ENCODE measurements around the gene SIGLEC10. TPM values are rescaled to one million over a fixed set of nuclear protein-coding genes. Genes with fewer than 3 reads are reported as not detected.
"Not testable (repeated sequence)": the region's sequence is repeated elsewhere in the genome, so short reads cannot be mapped to it uniquely, and the experiment has no call there.

The SIGLEC10 gene
- total RNA-seq, 2 donors from 2014 or later: 0.29 to 2.7 TPM

DNA sequence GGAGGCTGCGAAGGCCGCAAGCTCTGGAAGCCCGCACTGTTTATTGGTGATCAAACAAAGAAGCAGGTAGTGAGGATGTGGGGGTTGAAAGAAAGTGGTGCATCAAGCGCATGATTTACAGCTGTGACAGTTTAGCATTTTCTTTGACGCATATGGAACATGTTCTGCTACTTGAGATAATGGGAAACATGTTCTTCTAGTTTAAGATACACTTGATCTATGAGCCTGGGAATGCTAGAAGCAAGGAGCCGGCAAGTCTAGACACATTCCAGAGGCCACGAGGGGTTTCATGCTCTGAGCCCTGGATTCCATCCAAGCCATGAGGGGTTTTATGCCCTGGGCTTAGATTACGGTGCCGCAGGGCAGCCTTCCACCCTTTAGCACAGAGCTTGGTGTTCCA, 20.0 kb downstream of the SIGLEC10 start:
- H3K27ac Mint-ChIP-seq; H3K27me3 Mint-ChIP-seq; H3K9me3 ChIP-seq (ENCODE audit: control insufficient read depth, low read length, poor library complexity, severe bottlenecking); ATAC-seq; DNase-seq; H3K4me1 Mint-ChIP-seq; H3K4me3 Mint-ChIP-seq; H3K36me3 Mint-ChIP-seq (ENCODE audit: low read depth): not testable (repeated sequence)

DNA sequence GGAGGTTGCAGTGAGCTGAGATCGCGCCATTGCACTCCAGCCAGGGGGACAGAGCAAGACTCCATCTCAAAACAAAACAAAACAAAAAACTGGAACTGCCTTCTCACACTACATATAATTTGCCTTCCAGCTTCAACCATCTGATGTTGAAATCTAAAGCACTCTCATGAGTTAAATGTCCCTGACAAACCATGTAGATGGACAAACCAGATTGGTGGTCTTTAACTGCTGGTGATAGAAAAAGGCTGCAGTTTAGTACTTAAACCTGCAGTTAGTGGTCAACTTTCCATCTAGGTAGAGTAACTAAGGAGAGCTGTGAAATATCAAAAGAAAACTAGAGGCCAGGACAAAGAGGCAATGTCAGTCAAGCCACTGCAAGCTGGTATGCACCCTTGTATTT, 21.3 kb downstream of the SIGLEC10 start:
- no peaks in the 10 kb centered on the region for H3K27me3 Mint-ChIP-seq
- H3K36me3 Mint-ChIP-seq (ENCODE audit: low read depth): no peaks in the 10 kb centered on the region
- DNase-seq: no peak
- H3K9me3 ChIP-seq (ENCODE audit: control insufficient read depth, low read length, poor library complexity, severe bottlenecking): no peaks in the 10 kb centered on the region
- no peak overlapping the region for H3K4me3 Mint-ChIP-seq
- H3K4me1 Mint-ChIP-seq: peaks cover 10% of the 10 kb centered on the region
- no peak for ATAC-seq
- H3K27ac Mint-ChIP-seq: no peak overlapping the region

DNA sequence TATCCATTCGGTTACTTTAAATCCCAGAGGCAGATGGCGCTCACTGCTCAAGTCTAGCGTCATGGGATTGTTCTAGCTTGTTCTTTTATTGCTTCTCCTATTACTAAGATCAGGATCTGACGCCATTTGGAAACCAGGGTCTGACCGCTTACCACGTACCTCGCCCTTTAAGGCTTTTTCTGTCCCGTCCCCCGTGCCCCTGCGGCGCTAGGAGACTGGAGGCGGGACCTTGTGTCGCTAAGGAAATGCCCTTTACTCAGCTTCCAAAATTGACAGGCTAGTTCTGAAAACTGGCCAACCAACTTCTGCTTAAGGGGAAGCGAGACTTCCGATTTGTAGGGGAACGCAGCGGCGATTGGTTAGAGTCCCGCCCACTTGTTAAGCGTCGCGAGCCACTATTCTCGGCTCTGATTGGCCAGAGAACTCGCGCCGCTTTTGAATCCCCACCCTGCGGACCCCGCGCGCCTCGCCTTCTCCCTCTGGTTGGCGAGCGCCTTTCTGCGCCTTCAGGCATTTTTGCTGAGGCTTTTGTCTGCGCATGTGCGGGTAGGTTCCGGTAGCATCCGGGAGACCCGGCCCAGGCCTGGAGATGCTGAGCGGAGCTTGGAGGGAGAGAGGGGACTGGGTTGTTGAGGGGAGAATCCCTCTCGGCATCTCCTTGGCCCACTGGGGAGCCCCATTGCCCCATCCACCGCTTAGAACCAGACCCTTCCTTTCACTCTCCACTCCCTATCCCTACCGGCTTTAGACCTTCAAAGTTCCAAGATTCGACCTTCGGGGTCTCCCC, 23.2 kb downstream of the SIGLEC10 start:
- ATAC-seq (peak; percentile 98), DNase-seq (peak; percentile 66 to 74 (median 70))
- H3K9me3 ChIP-seq (ENCODE audit: control insufficient read depth, low read length, poor library complexity, severe bottlenecking): no peaks in the 10 kb centered on the region
- H3K27me3 Mint-ChIP-seq: no peaks in the 10 kb centered on the region
- peaks cover 14% of the 10 kb centered on the region for H3K4me1 Mint-ChIP-seq
- H3K4me3 Mint-ChIP-seq: peak overlapping the region; percentile 90
- peaks cover 2% of the 10 kb centered on the region for H3K36me3 Mint-ChIP-seq (ENCODE audit: low read depth)
- H3K27ac Mint-ChIP-seq: peak overlapping the region; percentile 66

DNA sequence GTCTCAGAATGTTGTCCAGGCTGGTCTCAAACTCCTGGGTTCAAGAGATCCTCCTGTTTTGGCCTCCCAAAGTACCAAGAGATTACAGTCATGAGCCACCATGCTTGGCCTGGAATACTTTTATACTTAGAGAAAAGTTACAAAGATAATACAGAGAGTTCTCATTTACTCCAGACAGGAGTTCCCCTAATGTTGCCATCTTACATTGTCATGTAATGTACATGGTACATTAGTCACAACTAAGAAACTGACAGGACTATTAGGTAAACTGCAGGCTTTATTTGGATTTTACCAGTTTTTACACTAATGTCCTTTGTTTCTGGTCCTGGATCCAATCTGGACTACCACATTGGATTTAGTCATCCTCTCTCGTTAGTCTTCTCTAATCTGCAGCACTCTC, 24.7 kb downstream of the SIGLEC10 start:
- no peaks in the 10 kb centered on the region for H3K27me3 Mint-ChIP-seq
- peaks cover 14% of the 10 kb centered on the region for H3K4me1 Mint-ChIP-seq
- no peak overlapping the region for H3K27ac Mint-ChIP-seq
- no peak overlapping the region for H3K4me3 Mint-ChIP-seq
- DNase-seq (no peak), ATAC-seq (no peak)
- no peaks in the 10 kb centered on the region for H3K9me3 ChIP-seq (ENCODE audit: control insufficient read depth, low read length, poor library complexity, severe bottlenecking)
- H3K36me3 Mint-ChIP-seq (ENCODE audit: low read depth): peaks cover 2% of the 10 kb centered on the region

DNA sequence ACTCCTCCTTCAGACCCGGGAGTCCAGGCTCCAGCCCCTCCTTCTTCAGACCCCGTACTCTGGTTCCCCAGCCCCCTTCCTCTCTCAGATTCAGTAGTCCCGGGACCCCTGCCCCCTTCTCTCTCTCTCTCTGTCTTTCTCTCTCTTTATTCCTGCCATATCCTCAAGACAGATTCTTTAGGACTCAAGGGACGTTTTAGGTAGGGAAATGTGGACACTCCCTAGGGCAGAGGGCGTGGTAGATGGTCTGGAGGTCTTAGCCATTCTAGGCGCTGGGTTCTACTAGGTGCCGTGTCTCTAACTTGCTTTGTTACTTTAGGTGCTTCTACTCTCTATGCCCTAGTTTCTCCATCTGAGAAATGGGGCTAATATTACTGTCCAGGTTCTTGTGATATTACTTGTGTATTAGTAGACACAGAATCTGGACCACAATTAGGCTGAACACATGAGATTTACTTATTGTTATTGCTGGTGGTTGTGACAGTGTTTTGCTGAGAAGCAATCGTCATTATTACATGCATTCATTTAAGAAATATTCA, 26.3 kb downstream of the SIGLEC10 start:
- H3K4me3 Mint-ChIP-seq: no peak overlapping the region
- no peaks in the 10 kb centered on the region for H3K27me3 Mint-ChIP-seq
- DNase-seq (no peak), ATAC-seq (no peak)
- H3K27ac Mint-ChIP-seq: peak overlapping the region; percentile 57
- H3K36me3 Mint-ChIP-seq (ENCODE audit: low read depth): peaks cover 2% of the 10 kb centered on the region
- H3K9me3 ChIP-seq (ENCODE audit: control insufficient read depth, low read length, poor library complexity, severe bottlenecking): no peaks in the 10 kb centered on the region
- H3K4me1 Mint-ChIP-seq: peaks cover 14% of the 10 kb centered on the region

DNA sequence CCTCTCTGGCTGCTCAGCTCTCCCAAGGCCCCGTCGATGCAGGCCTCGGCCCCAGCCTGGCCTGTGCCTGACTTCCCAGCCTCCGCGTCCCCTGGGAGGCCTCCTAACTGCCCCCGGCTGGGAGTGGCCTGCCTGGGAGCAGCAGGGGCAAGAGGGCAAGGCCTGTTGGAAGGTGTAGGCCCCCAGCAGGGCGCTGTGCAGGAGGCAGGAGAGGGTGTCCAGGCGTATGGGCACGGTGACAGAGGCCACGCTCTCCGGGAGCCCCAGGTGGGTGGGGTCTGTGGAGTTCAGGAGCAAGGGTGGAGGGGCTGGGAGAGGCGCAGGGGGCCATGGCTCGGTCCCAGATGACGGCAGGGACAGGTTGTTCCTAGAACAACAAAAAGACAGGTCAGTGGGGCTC, 28.3 kb downstream of the SIGLEC10 start:
- DNase-seq (no peak), ATAC-seq (no peak)
- H3K27ac Mint-ChIP-seq: no peak overlapping the region
- peaks cover 2% of the 10 kb centered on the region for H3K36me3 Mint-ChIP-seq (ENCODE audit: low read depth)
- H3K4me3 Mint-ChIP-seq: no peak overlapping the region
- no peaks in the 10 kb centered on the region for H3K9me3 ChIP-seq (ENCODE audit: control insufficient read depth, low read length, poor library complexity, severe bottlenecking)
- no peaks in the 10 kb centered on the region for H3K27me3 Mint-ChIP-seq
- H3K4me1 Mint-ChIP-seq: peaks cover 10% of the 10 kb centered on the region

DNA sequence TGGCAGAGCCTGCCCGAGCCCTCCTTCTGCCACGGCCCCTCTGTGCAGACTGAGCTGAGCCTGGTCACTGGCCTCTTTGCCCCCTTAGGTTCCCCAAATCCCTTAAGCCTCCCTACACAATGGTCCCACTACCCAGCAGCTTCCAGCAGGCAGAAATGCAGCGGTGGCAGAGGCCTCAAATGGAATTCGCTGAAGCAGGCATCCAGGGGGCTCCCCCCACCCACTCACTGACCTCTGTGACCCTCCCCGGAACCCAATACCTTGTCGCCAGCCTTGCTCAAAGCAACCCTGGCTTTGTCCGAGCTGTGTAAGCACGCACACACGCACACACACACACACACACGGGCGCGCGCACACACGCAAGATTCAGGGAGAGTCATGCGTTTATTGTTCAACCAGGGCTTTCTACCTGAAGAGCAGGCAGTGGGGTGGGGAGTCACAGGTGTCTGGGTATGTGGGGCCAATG, 29.5 kb downstream of the SIGLEC10 start, which contains the start of gene LIM2:
TSS of gene LIM2 (minus strand) at position 51 of the 466 bp plus-strand sequence. CDS start 531 bp downstream, outside the sequence.
- no peaks in the 10 kb centered on the region for H3K9me3 ChIP-seq (ENCODE audit: control insufficient read depth, low read length, poor library complexity, severe bottlenecking)
- DNase-seq: no peak
- no peak within 1 kb of the TSS for H3K27ac Mint-ChIP-seq
- no peaks in the 10 kb centered on the region for H3K27me3 Mint-ChIP-seq
- H3K4me3 Mint-ChIP-seq: no peak within 1 kb of the TSS
- peaks cover 5% of the 10 kb centered on the region for H3K4me1 Mint-ChIP-seq
- peaks cover 2% of the 10 kb centered on the region for H3K36me3 Mint-ChIP-seq (ENCODE audit: low read depth)
- no peak for ATAC-seq

DNA sequence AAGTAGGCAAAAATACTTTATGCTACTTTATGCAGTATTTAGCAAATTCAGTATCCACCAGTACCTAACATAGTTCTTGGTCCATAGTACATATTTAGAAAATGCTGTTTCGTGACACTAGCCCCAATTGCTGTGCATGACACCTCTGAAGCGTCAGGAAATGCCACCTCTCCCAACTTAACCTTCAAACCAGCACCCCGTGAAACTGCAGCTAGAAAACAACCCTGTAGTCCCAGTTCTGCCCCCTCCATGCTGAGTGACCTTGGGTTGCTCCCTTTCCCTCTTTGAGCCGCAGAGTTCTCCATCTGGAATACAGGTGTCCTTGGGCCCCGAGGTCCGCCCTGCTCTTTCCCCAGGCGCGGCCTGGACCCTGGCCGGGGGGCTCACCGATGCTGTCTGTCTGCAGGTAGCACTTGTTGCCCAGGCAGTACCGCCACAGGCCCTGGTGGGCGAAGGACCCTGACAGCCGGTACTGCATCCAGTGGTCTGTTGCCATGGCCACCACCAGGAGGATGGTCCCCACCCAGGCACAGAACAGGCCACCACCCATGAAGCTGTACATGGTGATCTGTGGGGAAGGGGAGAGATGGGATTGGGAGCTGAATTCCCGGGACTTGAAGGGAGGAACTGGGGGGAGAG, 30.4 kb downstream of the SIGLEC10 start:
- ATAC-seq: no peak
- peaks cover 5% of the 10 kb centered on the region for H3K4me1 Mint-ChIP-seq
- peaks cover 2% of the 10 kb centered on the region for H3K36me3 Mint-ChIP-seq (ENCODE audit: low read depth)
- H3K4me3 Mint-ChIP-seq: no peak overlapping the region
- no peaks in the 10 kb centered on the region for H3K27me3 Mint-ChIP-seq
- no peak overlapping the region for H3K27ac Mint-ChIP-seq
- DNase-seq: no peak
- H3K9me3 ChIP-seq (ENCODE audit: control insufficient read depth, low read length, poor library complexity, severe bottlenecking): no peaks in the 10 kb centered on the region

DNA sequence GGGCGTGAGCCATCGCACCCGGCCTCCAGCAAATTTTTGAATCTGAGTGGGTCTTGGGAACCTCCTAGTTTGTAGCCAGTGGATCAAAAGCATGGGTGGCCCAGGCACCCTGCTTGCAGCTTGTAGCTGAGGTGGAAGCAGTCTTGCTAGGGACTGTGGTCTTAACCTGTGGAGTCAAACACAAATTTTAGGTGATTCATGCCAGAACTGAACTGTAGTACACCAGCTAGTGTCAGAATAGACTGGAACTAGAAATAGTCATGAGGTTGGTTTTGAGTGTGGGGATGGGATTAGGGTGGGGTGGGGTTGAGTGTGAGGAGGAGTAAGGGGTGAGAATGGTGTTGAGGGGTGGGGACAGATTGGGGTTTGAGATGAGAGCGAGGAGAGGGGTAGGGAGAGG, 35.4 kb downstream of the SIGLEC10 start:
- Mint-ChIP-seq H3K4me3 (no peak overlapping the region), H3K36me3 (ENCODE audit: low read depth) (no peaks in the 10 kb centered on the region), H3K27ac (no peak overlapping the region), H3K27me3 (no peaks in the 10 kb centered on the region), H3K4me1 (no peaks in the 10 kb centered on the region)
- DNase-seq (no peak), ATAC-seq (no peak)
- no peaks in the 10 kb centered on the region for H3K9me3 ChIP-seq (ENCODE audit: control insufficient read depth, low read length, poor library complexity, severe bottlenecking)

DNA sequence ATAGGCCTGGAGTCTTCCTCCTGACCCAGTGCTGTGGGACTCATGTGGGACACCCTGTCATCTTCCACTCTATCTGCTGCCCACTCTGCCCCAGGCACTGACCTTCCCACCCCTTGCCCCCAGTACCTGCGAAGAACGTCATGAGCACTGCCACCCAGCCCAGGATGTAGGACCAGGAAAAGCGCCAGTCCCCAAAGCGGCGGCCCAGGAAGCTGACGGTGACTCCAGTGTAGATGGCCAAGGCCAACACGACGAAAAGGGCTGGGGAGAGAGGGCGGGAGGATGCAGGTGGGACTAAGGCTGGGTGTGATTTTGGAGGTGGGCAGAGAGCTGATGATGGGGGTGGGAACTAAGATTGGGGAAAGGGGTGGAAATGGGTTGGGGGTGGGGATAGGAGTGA, 37.1 kb downstream of the SIGLEC10 start:
- Mint-ChIP-seq H3K36me3 (ENCODE audit: low read depth) (no peaks in the 10 kb centered on the region), H3K27ac (no peak overlapping the region), H3K4me1 (peaks cover 9% of the 10 kb centered on the region)

DNA sequence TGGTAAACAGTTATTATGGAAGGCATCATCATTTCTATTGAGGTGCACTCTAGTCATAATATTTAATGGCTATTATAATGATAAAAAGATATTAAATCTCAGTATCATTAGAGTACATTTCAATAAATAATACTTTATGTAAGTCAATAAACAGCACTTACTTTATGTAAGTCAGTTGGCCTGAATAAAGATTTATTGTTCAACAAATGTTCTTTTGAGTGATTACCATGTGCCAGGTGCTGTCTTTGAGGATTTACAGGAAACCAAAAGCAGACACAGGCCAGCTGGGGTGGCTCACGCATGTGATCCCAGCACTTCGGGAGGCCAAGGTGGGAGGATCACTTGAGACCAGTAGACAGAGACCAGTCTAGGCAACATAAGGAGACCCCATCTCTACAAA, 40.0 kb downstream of the SIGLEC10 start:
- Mint-ChIP-seq H3K27ac (no peak overlapping the region), H3K36me3 (ENCODE audit: low read depth) (no peaks in the 10 kb centered on the region), H3K27me3 (no peaks in the 10 kb centered on the region), H3K4me1 (peaks cover 28% of the 10 kb centered on the region), H3K4me3 (no peak overlapping the region)
- no peak for ATAC-seq
- no peak for DNase-seq
- no peaks in the 10 kb centered on the region for H3K9me3 ChIP-seq (ENCODE audit: control insufficient read depth, low read length, poor library complexity, severe bottlenecking)

More for the DNA sequence above, 37.1 kb downstream of the SIGLEC10 start:
- no peak for ATAC-seq
- DNase-seq: no peak
- H3K9me3 ChIP-seq (ENCODE audit: control insufficient read depth, low read length, poor library complexity, severe bottlenecking): no peaks in the 10 kb centered on the region
- no peak overlapping the region for H3K4me3 Mint-ChIP-seq
- H3K27me3 Mint-ChIP-seq: no peaks in the 10 kb centered on the region

DNA sequence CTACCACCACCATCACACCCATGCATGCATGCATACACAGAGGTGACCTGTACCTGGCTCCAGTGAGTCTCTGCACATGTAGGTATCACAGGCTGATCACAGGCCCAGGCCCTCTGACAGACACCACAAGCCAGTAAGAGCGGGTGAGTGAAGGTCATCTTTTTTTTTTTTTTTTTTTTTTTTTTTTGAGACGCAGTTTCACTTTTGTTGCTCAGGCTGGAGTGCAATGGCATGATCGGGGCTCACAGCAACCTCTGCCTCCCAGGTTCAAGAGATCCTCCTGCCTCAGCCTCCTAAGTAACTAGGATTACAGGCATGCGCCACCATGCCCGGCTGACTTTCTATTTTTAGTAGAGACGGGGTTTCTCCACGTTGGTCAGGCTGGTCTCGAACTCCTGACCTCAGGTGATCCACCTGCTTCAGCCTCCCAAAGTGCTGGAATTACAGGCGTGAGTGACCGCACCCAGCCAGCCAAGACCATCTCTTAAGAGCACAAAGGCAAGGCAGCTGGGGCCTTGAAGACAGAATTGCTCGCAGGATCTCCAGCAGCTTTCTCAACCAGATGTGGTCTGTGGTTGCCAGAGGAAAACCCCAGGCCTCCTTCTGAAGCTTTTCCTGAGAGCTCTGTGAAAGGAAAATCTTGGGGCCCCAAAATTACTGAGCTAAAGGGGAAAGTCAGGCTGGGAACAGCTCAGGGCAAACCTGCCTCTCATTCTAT, 41.8 kb downstream of the SIGLEC10 start:
- peak overlapping the region; percentile 80 for H3K4me3 Mint-ChIP-seq
- no peaks in the 10 kb centered on the region for H3K27me3 Mint-ChIP-seq
- H3K27ac Mint-ChIP-seq: peak overlapping the region; percentile 80
- peaks cover 44% of the 10 kb centered on the region for H3K4me1 Mint-ChIP-seq
- DNase-seq: no peak
- H3K36me3 Mint-ChIP-seq (ENCODE audit: low read depth): no peaks in the 10 kb centered on the region
- no peaks in the 10 kb centered on the region for H3K9me3 ChIP-seq (ENCODE audit: control insufficient read depth, low read length, poor library complexity, severe bottlenecking)
- peak; percentile 68 for ATAC-seq

All from T-helper 17 cell (primary cell).